Uterus (tissue), 2 donors: ENCODE measurements around the gene COL6A3.

Source experiments
- CTCF ChIP-seq, 4 experiments: fragments of 200-600 bp in 2 of 4; fragments of 450-650 bp in 2 of 4; sonication (generic) in 2 of 4; IDR thresholded peaks; one replicate each; pipeline ENCODE4 v1.5.1; 2016 to 2019; ENCODE audit warnings: antibody characterized with exemption in 4 of 4, mild to moderate bottlenecking in 2 of 4, moderate library complexity in 1 of 4
- POLR2A ChIP-seq, 2 donors: fragments of 450-650 bp; IDR thresholded peaks; one replicate each; pipeline ENCODE4 v1.6.1; 2016; ENCODE audit warnings: antibody characterized with exemption in 2 of 2, mild to moderate bottlenecking in 1 of 2, moderate library complexity in 1 of 2

- no peak for TF ChIP-seq CTCF (IDR thresholded peaks at IDR 0.05)
- no peak for TF ChIP-seq POLR2A (IDR thresholded peaks at IDR 0.05)
Observed at GRCh38 chr2:237391140-237391539, 22.8 kb downstream of the COL6A3 start.
